Transverse colon (tissue), 4 donors: ENCODE results near the gene SH3RF1. TPM values are rescaled to one million over a fixed set of nuclear protein-coding genes. Genes with fewer than 3 reads are reported as not detected.

ENCODE experiments used
- DNase-seq: peaks from one replicate; pipeline ENCODE4 v3.0.0-alpha.2; 2019
- H3K27ac ChIP-seq, 4 donors: fragments of 200-600 bp; sonication (generic); 2 replicates each; pipeline ENCODE4 v1.5.1; 2016 to 2018; ENCODE audit warnings: inconsistent platforms in 4 of 4
- H3K27me3 ChIP-seq: fragments of 200-600 bp; sonication (generic); 2 replicates; pipeline ENCODE4 v1.5.1; 2017; ENCODE audit warnings: inconsistent platforms
- H3K36me3 ChIP-seq, 4 donors: fragments of 200-600 bp; sonication (generic); 2 replicates each; pipeline ENCODE4 v1.5.1; 2017 to 2019; ENCODE audit warnings: inconsistent platforms in 4 of 4
- H3K4me1 ChIP-seq, 4 donors: fragments of 200-600 bp; sonication (generic); 2 replicates each; pipeline ENCODE4 v1.5.1; 2017 to 2020; ENCODE audit warnings: inconsistent platforms in 4 of 4
- H3K4me3 ChIP-seq, 4 donors: fragments of 200-600 bp; sonication (generic); 1 replicate in 1 of 4; 2 replicates in 3 of 4; pipeline versions ENCODE4 v1.5.1 to v1.6.1; 2017 to 2019; ENCODE audit warnings: inconsistent platforms in 4 of 4
- H3K9me3 ChIP-seq, 2 donors: fragments of 200-600 bp; sonication (generic); 2 replicates each; pipeline ENCODE4 v1.5.1; 2017 to 2019; ENCODE audit warnings: inconsistent platforms in 2 of 2
- CTCF ChIP-seq, 5 experiments: fragments of 200-600 bp in 3 of 5; fragments of 450-650 bp in 2 of 5; sonication (generic) in 3 of 5; IDR thresholded peaks; 1 replicate in 2 of 5; 2 replicates in 3 of 5; pipeline ENCODE4 v1.5.1; 2016 to 2017; ENCODE audit warnings: antibody characterized with exemption in 5 of 5, inconsistent platforms in 3 of 5, mild to moderate bottlenecking in 2 of 5, moderate library complexity in 1 of 5
- EP300 ChIP-seq: sonication (generic); formaldehyde crosslinking; IDR thresholded peaks from one replicate; pipeline ENCODE4 v1.6.1; 2017; ENCODE audit warnings: antibody characterized with exemption, low read depth
- POLR2A ChIP-seq: fragments of 450-650 bp; IDR thresholded peaks from one replicate; pipeline ENCODE4 v1.6.1; 2016; ENCODE audit warnings: antibody characterized with exemption, mild to moderate bottlenecking, moderate library complexity
- POLR2AphosphoS5 ChIP-seq, 3 donors: sonication (generic); formaldehyde crosslinking; IDR thresholded peaks; one replicate each; pipeline ENCODE4 v1.6.1; 2016; ENCODE audit warnings: antibody characterized with exemption in 3 of 3
- WGBS, 2 donors: methylation state at CpG; one replicate each; pipeline ENCODE4 v1.1.5; 2018; ENCODE audit warnings: low coverage in 1 of 2; 5-methylcytosine and 5-hydroxymethylcytosine counted together
- in situ Hi-C, 4 donors: fragments of 200-750 bp; cut with MboI; loops; one replicate each; pipeline versions ENCODE4 v1.15.0 to v1.15.1; 2017; ENCODE audit warnings: low sequenced_read_pairs in 3 of 4, low pct_ligation_motif_present in 1 of 4, low pct_unique_long_range_greater_than_20kb in 1 of 4
- intact Hi-C: fragments of 100-400 bp; cut with DNase I; formaldehyde crosslinking; loops from one replicate; pipeline ENCODE4 v1.15.1; 2023; ENCODE audit warnings: low total_unique reads
- total RNA-seq, 4 donors: library from RNA; depleted of rRNA; stranded (reverse); fragments of >200 nt; gene quantifications; one replicate each; pipeline ENCODE4 v1.1.0, GENCODE V29; 2016

SH3RF1 gene
- total RNA-seq, 4 donors from 2014 or later, result 49.0 to 63.4 (median 54.3) TPM

GRCh38 chr4:169136796-169137557 is 133.8 kb downstream of the SH3RF1 start:
- Histone ChIP-seq H3K4me1 (no peaks in the 10 kb centered on the region), H3K9me3 (no peaks in the 10 kb centered on the region), H3K27me3 (no peaks in the 10 kb centered on the region), H3K36me3 (peaks cover 0 to 14% (median 4%) of the 10 kb centered on the region in 4 donors), H3K4me3 (no peak overlapping the region), H3K27ac (no peak overlapping the region)
- no peak for DNase-seq
- TF ChIP-seq POLR2A (no peak), CTCF (IDR thresholded peaks at IDR 0.05) (no peak), POLR2AphosphoS5 (IDR thresholded peaks at IDR 0.05) (no peak), EP300 (no peak)
- in situ Hi-C loops (no loop called here), intact Hi-C loops (no loop called here)
- WGBS, 2 donors, result 67 to 84% methylated on average over 3 of the region's 3 CpGs

- in situ Hi-C loops, result no loop called here
- no peak for TF ChIP-seq EP300
- Histone ChIP-seq H3K27me3 (no peaks in the 10 kb centered on the region), H3K27ac (no peak overlapping the region), H3K4me3 (no peak overlapping the region), H3K36me3 (peaks cover 0 to 14% (median 4%) of the 10 kb centered on the region in 4 donors), H3K9me3 (no peaks in the 10 kb centered on the region), H3K4me1 (no peaks in the 10 kb centered on the region)
- no peak for DNase-seq
- intact Hi-C loops, result no loop called here
- whole genome bisulfite sequencing, 2 donors, result 80 to 84% methylated on average over 1 to 7 of the region's 7 CpGs
Observed at GRCh38 chr4:169136330-169136729, 134.4 kb downstream of the SH3RF1 start.

- Histone ChIP-seq H3K27ac (no peak overlapping the region), H3K4me3 (no peak overlapping the region), H3K9me3 (no peaks in the 10 kb centered on the region), H3K4me1 (no peaks in the 10 kb centered on the region), H3K27me3 (no peaks in the 10 kb centered on the region), H3K36me3 (peaks cover 0 to 14% (median 4%) of the 10 kb centered on the region in 4 donors)
- intact Hi-C loops, result no loop called here
- 77 to 83% methylated on average over 2 of the region's 2 CpGs for WGBS, 2 donors
- no peak for DNase-seq
- TF ChIP-seq POLR2AphosphoS5 (IDR thresholded peaks at IDR 0.05), result no peak
- no peak for TF ChIP-seq POLR2A
- TF ChIP-seq EP300, result no peak
- TF ChIP-seq CTCF (IDR thresholded peaks at IDR 0.05), result no peak
- in situ Hi-C loops, result no loop called here
Observed at GRCh38 chr4:169135776-169136175, 135.0 kb downstream of the SH3RF1 start.

GRCh38 chr4:169133932-169134331 is 136.8 kb downstream of the SH3RF1 start:
- no peaks in the 10 kb centered on the region for H3K27me3 ChIP-seq
- no peaks in the 10 kb centered on the region for H3K9me3 ChIP-seq
- 46 to 50% methylated on average over 2 to 3 of the region's 3 CpGs for WGBS, 2 donors
- no peak overlapping the region for H3K4me3 ChIP-seq
- intact Hi-C loops, result no loop called here
- H3K36me3 ChIP-seq, result peaks cover 0 to 28% (median 9%) of the 10 kb centered on the region in 4 donors
- no peaks in the 10 kb centered on the region for H3K4me1 ChIP-seq
- no peak for DNase-seq
- TF ChIP-seq POLR2AphosphoS5 (IDR thresholded peaks at IDR 0.05) (no peak), CTCF (IDR thresholded peaks at IDR 0.05) (no peak), POLR2A (no peak), EP300 (no peak)
- no peak overlapping the region for H3K27ac ChIP-seq
- in situ Hi-C loops, result no loop called here
